IPS-11a (cell line): Measurements from ENCODE around the gene CCNT1.
"Not testable (repeated sequence)": the region's sequence is repeated elsewhere in the genome, so short reads cannot be mapped to it uniquely, and the experiment has no call there.

Experiments used
- H3K4me3 ChIP-seq: one replicate; pipeline ENCODE4 v1.5.1; 2013; ENCODE audit warnings: low read depth, low read length, control low read depth

Gene CCNT1

GRCh38 chr12:48716493-48717251 lies at the start of gene CCNT1:
Gene CCNT1, minus strand, starts transcription at chr12:48716707. Its CDS starts 32 bp downstream, at chr12:48716675.
- peak within 1 kb of the TSS; percentile 99 for H3K4me3 ChIP-seq

- no peak overlapping the region for H3K4me3 ChIP-seq
Measured at GRCh38 chr12:48765753-48766162, 49.3 kb upstream of the CCNT1 start.

GRCh38 chr12:48764521-48764920 lies 48.0 kb upstream of the CCNT1 start:
- H3K4me3 ChIP-seq = no peak overlapping the region

GRCh38 chr12:48758737-48759136 lies 42.2 kb upstream of the CCNT1 start:
- H3K4me3 ChIP-seq = no peak overlapping the region

- no peak overlapping the region for H3K4me3 ChIP-seq
Measured at GRCh38 chr12:48758186-48758585, 41.7 kb upstream of the CCNT1 start.

- H3K4me3 ChIP-seq = no peak overlapping the region
Measured at GRCh38 chr12:48750769-48751356, 34.4 kb upstream of the CCNT1 start.

- no peak overlapping the region for H3K4me3 ChIP-seq
Measured at GRCh38 chr12:48750215-48750614, 33.7 kb upstream of the CCNT1 start.

GRCh38 chr12:48744251-48745008 lies 27.9 kb upstream of the CCNT1 start:
- no peak overlapping the region for H3K4me3 ChIP-seq

GRCh38 chr12:48739618-48740269 lies 23.2 kb upstream of the CCNT1 start:
- no peak overlapping the region for H3K4me3 ChIP-seq

- H3K4me3 ChIP-seq = no peak overlapping the region
Measured at GRCh38 chr12:48736456-48736855, 19.9 kb upstream of the CCNT1 start.

GRCh38 chr12:48728807-48729206 lies 12.3 kb upstream of the CCNT1 start:
- no peak overlapping the region for H3K4me3 ChIP-seq

- not testable (repeated sequence) for H3K4me3 ChIP-seq
Measured at GRCh38 chr12:48720737-48721136, 4.2 kb upstream of the CCNT1 start.

GRCh38 chr12:48720171-48720570 lies 3.7 kb upstream of the CCNT1 start:
- H3K4me3 ChIP-seq = not testable (repeated sequence)

- not testable (repeated sequence) for H3K4me3 ChIP-seq
Measured at GRCh38 chr12:48719002-48719401, 2.5 kb upstream of the CCNT1 start.

GRCh38 chr12:48717252-48717695 lies 767 bp upstream of the CCNT1 start:
- H3K4me3 ChIP-seq = peak overlapping the region; percentile 99

- peak overlapping the region; percentile 99 for H3K4me3 ChIP-seq
Measured at GRCh38 chr12:48716168-48716492, 377 bp downstream of the CCNT1 start.

GRCh38 chr12:48712209-48712608 lies 4.3 kb downstream of the CCNT1 start:
- H3K4me3 ChIP-seq = no peak overlapping the region

GRCh38 chr12:48698822-48699221 lies 17.7 kb downstream of the CCNT1 start:
- H3K4me3 ChIP-seq = not testable (repeated sequence)

- no peak overlapping the region for H3K4me3 ChIP-seq
Measured at GRCh38 chr12:48696626-48697025, 19.9 kb downstream of the CCNT1 start.

- H3K4me3 ChIP-seq = no peak overlapping the region
Measured at GRCh38 chr12:48695859-48696258, 20.6 kb downstream of the CCNT1 start.

- no peak overlapping the region for H3K4me3 ChIP-seq
Measured at GRCh38 chr12:48694038-48694437, 22.5 kb downstream of the CCNT1 start.
